ENCODE results near the gene ZBTB21.

The ZBTB21 gene

GRCh38 chr21:41948901-41949300 lies 61.3 kb downstream of the ZBTB21 start:
- no peak for DNase-seq

GRCh38 chr21:41948078-41948895 lies 61.9 kb downstream of the ZBTB21 start:
- no peak for DNase-seq

GRCh38 chr21:41945982-41946381 lies 64.2 kb downstream of the ZBTB21 start:
- no peak for DNase-seq

- no peak for DNase-seq
Measured at GRCh38 chr21:41943851-41944250, 66.3 kb downstream of the ZBTB21 start.

- DNase-seq, result no peak
Measured at GRCh38 chr21:41942457-41942856, 67.7 kb downstream of the ZBTB21 start.

- no peak for DNase-seq
Measured at GRCh38 chr21:41941941-41942340, 68.2 kb downstream of the ZBTB21 start.

- DNase-seq, result no peak
Measured at GRCh38 chr21:41940431-41940830, 69.7 kb downstream of the ZBTB21 start.

- no peak for DNase-seq
Measured at GRCh38 chr21:41939391-41939790, 70.8 kb downstream of the ZBTB21 start.

All from stimulated activated CD4-positive, alpha-beta T cell treated with anti-CD3 and anti-CD28 coated beads, Interleukin-15, amount 100 ng/mL, for 24 hours (primary cell).